HG02885 (cell line): ENCODE results near the gene DET1.
"Not testable (repeated sequence)": the region's sequence is repeated elsewhere in the genome, so short reads cannot be mapped to it uniquely, and the experiment has no call there.

Experiments
- ATAC-seq: cut with Tn5 transposase; IDR thresholded peaks from one replicate; pipeline ENCODE4 v1.9.1; 2021; ENCODE audit warnings: mild to moderate bottlenecking; ENCODE audit not compliant: unreplicated experiment, poor library complexity

Gene DET1

DNA sequence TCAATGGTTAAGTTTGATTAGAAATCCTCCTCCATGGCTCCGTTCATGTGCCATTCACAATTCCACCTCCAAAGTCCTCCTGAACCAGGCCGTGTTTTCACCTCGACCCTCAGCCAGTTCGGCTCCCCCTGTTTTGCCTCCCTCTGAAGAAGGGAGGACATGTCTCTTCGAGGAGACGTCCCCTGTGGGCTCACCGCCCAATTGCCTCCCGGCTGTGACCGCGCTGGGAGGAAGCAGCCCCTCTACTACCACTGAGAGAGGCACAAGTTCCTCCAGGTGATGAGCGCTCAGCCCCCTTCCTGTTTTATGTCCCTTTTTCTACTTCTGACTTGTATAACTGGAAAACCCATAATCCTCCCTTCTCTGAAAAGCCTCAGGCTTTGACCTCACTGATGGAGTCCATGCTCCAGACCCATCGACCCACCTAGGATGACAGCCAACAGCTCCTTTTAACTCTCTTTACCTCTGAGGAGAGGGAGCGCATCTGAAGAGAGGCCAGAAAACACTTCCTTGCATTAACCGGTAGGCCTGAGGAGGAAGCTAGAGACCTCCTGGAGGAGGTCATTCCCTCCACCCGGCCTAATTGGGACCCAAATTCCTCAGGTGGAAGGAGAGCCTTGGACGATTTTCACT is 4.7 kb downstream of the DET1 start:
- no peak for ATAC-seq

DNA sequence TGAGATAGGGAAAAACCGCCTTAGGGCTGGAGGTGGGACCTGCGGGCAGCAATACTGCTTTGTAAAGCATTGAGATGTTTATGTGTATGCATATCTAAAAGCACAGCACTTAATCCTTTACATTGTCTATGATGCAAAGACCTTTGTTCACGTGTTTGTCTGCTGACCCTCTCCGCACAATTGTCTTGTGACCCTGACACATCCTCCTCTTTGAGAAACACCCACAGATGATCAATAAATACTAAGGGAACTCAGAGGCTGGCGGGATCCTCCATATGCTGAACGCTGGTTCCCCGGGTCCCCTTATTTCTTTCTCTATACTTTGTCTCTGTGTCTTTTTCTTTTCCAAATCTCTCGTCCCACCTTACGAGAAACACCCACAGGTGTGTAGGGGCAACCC is 5.4 kb downstream of the DET1 start:
- not testable (repeated sequence) for ATAC-seq

DNA sequence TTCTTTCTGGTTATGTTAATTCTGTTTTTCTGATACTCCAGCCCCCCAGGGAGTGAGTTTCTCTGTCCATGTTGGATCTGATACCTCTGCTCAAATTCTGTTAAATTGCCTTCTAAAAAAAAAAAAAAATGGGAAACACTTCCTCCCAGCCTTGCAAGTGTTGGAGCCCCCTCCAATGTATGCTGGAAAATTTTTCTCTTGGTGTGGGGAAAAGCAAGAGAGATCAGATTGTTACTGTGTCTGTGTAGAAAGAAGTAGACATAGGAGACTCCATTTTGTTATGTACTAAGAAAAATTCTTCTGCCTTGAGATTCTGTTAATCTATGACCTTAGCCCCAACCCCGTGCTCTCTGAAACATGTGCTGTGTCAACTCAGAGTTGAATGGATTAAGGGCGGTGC is 6.1 kb downstream of the DET1 start:
- not testable (repeated sequence) for ATAC-seq

DNA sequence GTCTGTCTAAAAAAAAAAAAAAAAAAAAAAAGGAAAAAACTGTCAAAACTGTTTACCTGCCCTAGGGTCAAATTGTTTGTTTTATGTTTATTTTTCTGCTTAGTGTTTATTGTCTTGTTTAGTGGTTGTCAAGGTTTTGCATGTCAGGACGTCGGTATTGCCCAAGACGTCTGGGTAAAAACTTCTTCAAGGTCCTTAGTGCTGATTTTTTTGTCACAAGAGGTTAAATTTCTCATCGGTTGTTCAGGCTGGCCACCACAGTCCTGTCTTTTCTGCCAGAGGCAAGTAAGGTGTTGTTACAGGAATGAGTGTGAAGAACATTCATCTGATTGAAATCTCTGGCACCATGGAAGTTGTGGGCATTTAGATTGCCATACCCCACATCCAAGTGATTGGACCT is 7.0 kb downstream of the DET1 start:
- no peak for ATAC-seq

DNA sequence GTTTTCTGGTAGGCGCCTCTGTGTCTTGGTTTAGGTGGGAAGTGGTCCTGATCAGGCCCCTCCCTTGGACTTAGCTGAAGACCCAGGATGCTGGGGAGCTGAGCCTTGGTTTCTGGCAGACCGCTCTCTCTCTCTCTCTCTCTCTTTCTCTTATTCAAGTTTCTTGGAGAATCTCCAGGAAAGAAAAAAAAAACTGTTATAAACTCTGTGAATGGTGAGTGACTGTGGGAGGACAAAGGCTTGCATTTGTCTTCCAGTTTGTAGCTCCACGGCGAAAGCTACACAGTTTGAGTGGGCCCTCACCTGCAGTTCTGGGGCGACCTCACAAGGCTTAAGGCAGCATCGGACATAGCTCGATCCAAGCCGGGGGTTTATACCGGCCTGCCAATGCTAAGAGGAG is 7.5 kb downstream of the DET1 start:
- no peak for ATAC-seq

DNA sequence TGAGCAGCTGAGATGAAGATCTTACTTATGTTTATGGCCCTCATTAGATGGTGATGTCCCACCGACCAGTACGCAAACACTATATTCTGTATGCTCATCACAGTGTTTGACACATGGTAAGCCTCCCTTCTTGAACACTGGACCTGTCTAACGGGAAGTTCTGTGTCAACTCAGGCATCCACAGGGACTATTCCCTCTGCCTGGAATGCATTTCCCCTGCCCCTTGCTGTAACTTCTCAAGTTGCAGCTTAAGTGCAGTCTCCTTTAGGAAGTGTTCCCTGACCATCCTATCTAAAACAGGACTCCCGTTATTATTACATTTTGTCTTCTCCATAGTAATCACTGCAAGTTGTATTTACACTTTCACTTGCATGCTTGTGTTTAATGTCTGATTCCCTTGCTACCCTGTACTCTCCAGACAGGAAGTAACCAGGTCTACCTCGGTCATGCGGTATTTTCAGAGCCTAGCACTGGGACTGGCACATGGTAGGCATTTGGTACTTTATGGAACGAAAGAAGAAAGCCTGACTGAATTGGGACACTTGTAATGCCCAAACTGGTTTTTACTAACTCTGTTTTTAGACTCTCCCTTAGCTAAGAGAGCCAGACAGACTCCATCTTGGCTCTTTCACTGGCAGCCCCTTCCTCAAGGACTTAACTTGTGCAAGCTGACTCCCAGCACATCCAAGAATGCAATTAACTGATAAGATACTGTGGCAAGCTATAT is 8.7 kb downstream of the DET1 start:
- no peak for ATAC-seq

DNA sequence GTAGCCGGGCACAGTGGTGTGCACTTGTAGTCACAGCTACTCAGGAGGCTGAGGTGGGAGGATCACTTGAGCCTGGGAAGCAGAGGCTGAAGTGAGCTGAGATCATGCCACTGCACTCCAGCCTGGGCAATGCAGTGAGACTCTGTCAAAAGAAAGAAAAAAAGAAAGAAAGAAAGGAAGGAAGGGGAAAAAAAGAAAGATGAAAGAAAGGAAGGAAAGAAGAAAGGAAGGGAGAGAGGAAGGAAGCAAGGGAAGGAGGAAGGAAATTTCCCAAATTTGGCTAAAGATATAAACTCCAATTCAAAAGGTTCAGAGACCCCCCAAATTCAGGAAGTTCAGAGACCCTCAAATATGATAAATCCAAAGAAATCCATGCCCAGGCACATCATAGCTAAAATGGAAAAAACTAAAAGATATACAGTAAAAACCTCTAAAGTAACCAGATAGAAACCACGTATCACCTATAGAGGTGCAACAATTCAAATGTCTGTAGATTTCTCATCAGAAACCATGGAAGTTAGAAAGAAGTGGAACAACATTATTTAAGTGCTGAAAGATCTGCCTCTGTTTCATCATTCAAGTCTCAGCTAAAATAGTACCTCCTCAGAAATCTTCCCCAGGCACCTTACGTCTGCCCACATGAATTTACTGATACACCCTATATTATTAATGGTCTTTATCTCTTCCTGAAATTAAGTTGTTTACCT is 10.7 kb downstream of the DET1 start:
- ATAC-seq, result no peak

DNA sequence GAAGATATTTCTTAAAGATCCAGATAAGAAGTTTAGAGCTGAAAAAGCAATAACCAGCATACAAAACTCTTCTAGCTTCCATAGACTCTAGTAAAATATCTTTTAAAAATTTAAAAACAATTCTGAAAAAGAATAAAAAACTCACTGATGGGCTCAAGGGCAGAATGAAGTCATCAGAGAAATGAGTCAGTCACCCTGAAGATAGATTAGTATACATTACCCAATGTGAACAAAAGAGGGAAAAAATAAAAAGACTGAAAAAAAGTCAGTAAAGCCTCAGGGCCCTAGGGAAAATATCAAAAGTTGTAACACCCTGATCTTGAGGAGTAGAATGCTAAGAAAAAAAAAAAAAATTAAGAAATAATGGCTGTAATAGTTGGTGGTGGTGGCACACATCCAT is 11.4 kb downstream of the DET1 start:
- ATAC-seq, result no peak

DNA sequence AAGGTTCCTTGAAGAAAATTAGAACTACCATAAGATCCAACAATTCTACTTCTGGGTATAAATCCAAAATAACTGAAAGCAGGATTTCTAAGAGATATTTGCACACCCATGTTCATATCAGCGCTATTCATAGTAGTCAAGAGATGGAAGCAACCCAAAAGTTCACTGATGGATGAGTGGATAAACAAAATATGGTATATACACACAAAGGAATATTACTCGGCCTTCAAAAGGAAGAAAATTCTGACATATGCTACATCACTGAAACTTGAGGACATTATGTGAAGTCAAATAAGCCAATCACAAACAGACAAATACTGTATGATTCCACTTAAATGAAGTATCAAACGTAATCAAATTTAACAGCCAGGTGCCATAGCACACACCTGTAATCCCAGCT is 13.1 kb downstream of the DET1 start:
- no peak for ATAC-seq

DNA sequence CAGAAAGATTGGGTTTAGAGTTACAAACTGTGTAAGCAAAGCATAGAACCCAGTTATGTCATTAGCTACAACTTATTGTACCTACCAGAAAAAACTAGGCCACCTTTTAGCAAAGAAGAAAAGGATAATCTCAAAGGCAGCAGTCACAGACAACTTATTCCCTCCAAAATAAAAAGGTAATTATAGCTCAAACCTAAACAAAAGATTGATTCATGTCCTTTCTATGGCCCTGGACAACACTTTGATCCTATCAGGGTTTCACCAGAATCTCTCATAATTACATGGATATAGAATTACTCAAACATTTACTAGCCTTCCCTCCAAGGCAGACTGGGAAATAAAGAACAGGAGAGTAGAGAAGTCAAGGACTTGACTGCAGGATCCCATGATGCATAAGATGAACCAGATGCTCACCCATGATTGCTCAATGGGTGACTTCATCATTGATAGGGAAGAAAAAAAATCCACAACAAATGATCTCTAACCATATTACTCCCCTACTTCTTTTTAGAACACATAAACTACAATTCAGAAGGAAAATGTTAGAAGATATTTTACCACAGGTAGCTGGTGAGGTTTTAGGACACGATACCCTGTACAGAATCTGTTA is 17.4 kb downstream of the DET1 start:
- no peak for ATAC-seq

DNA sequence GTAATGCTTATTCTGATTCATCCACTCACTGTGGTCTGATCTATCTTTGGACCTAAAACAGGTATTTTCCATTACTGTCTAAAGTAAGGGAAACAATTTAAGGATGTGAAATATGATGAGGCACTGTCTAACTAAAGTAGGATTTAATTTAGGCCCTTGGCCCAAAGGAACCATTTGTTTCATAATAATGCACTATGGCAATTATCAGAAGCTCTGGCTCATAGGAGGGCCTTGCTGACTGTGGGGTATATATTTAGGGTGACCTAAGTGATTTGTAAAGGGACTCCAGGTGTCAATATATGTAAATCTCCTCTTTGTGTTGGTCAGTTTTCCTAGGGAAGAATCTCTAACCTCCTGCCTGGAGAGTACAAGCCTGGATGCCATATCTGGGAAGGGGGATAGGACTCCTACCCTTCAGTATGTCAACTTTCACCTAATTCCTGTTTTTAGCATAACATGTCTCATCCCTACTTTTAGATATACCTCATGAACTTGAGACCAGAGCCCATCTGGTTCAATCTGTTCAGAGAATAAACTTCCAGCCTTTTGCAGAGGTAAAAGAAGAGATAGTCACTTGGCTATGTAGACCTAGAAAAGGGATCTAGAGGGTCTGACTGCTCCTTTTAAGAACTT is 20.1 kb downstream of the DET1 start:
- no peak for ATAC-seq

DNA sequence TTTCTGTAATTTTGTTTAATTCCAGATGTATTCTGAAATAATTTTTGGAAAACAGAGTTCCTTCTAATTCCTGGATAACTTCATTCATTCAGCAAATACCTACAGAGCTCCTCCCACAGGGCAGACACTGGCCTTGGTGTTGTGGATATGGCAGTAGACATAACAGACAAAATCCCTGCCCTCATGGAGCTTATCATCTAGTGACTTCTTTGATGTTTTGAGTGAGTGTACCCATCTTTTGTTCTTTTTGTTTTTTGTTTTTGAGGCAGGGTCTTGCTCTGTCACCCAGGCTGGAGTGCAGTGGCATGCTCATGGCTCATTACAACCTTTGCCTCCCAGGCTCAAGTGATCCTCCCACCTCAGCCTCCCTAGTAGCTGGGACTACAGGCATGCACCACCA is 21.1 kb downstream of the DET1 start:
- ATAC-seq, result no peak

DNA sequence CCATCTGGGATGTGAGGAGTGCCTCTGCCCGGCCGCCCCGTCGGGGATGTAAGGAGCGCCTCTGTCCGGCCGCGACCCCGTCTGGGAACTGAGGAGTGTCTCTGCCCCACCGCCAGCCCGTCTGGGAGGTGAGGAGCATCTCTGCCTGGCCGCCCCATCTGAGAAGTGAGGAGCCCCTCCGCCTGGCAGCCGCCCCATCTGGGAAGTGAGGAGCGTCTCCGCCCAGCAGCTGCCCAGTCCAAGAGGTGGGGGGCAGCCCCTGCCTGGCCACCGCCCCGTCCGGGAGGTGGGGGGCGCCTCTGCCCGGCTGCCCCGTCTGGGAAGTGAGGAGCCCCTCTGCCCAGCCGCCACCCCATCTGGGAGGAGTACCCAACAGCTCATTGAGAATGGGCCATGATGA is 22.4 kb downstream of the DET1 start:
- ATAC-seq, result not testable (repeated sequence)

DNA sequence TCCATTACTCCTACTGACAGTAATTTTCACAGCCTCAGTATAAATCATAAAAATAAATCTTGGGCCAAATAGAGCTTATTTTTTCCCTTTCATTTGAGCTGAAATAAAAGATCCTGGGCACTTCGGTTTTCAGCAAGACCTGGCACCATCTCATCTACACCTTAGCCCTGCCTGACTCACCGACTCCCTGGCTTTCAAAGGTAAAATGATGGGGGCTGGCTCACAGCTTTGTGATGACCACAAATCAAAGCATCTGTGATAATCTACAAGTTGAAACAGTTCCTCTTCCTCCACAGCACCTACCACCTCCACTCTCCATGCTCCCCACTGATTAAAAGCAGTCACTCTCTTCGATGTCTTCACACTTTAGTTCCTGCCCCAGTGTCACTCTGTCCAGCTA is 27.6 kb downstream of the DET1 start:
- no peak for ATAC-seq

DNA sequence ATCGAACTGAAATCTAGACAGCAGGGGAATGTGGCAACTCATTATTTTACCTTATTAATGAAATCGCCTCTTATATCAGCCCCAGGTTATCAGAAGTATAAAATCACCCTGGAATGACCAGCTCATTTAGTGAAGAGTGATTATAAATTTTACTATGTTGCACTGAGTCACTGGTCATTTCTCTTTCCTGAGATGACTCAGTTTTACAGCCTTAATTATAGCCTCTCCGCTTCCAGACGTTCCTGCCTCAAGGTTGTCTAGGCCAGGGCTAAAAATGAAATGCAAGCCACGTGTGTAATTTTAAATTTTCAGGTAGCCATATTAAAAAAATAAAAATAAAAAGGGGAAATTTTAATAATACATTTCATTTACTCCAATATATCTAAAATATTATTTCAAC is 33.3 kb downstream of the DET1 start:
- ATAC-seq, result no peak

DNA sequence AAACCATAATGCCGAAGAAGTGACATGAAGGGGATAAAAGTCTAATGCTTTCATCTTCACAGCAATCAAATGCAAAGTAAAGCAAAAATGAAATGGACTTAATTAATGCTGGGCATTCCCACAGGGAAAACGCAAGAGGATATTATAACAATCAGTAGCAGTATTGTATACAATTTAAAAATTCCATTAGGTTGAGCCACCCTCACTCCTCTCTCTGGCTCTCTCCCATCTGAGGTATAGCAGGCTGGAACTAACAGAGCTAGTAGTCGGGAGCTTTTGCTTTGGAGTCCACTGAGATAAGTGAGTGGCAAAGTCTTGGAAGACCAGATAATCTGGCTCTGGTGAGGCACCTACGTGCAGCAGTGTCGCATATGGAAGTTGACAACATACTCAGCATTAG is 33.9 kb downstream of the DET1 start:
- ATAC-seq, result no peak

DNA sequence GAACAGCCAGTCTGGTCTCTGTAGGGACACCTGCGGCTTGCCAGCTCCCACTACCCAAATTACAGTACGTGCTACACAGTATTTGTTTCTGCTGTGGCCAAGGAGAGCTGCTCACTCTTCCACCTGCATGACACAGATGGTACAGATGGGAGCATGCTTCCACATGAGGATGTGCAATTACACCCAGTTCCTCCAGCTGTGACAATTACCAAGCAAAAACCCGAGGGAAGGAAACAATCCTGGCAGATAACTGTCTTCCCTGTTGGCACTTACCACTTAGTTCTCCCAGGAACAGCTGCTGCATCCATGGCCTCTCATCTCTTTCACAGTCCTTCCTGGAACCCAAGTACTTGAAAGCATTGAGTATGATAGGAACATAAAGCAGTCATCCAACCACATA is 34.4 kb downstream of the DET1 start:
- no peak for ATAC-seq

DNA sequence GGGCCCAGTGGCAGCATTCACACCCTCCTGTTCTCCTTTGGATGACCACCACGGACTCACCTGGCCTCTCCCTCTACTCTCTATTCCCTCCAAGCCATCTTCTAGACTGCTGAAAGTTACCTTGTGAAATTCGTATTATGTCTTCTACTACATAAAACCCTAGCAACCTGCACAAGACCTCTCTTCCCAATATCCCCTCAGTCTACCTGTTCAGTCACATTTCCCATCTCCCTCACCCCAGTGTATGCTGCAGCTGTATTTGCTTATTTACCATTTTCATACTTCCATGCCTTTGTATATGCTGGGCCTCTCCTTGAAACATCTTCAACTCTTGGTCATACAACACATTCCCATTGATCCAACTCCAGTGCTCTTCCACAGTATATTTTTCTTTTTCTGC is 35.3 kb downstream of the DET1 start:
- ATAC-seq, result no peak

DNA sequence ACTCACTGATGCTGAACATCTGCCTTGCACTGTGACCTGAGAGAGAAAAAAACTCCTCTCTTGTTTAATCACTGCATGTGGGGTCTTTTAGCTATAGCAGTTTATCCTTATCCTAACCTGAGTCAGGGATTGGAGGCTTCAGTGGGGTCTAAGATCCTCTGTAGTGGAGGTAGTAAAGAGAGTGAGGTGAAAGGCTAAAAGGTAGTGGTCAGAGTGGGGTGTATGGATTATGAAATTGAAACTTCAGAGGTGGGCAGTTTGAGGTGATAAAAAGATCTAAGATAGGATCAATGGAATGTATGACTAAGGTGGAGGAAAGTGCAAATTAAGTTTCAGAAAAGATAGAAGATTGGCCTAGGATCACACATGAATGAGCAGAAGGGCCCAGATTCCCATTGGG is 36.5 kb downstream of the DET1 start:
- ATAC-seq, result peak; percentile 41

DNA sequence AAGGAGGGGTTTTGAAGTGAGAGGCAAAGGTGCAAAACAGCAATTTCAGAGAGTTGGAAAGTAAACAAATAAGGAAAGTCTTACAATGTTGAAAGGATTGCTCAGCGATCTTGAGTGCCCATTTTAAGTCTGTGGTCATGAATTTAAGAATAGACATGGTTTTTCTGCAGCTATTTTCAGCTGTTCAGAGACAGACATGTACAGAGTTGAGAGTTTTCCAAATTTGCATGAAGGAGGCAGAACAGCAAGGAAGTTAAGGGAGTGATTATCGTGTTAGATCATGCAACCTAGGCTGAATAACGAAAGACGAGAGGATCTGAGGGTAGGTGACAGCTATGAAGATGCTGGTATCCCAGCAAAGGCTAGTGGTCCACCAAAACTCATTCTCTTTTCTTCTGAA is 37.2 kb downstream of the DET1 start:
- ATAC-seq, result peak; percentile 46

DNA sequence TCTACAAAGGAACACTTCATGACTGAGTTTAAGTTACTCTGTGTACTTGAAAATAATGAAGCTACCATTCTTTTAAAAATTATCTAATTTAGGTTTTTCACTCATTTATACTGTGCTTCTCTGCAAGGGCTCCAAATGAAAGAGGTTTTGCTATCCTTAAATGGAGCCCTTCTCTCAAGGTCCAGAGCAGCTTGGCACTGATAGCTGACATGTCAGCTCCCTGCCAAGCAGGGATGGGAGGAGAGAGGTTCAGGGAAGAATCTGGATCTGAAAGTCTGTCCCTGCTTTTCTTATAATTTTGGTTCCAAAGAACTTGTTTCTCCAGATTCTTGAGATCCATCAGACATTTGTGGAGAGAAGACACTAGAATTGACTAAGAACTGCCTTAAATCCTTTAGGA is 39.9 kb downstream of the DET1 start:
- ATAC-seq, result no peak
